ENCODE results near the gene SMIM29.

The SMIM29 gene

DNA sequence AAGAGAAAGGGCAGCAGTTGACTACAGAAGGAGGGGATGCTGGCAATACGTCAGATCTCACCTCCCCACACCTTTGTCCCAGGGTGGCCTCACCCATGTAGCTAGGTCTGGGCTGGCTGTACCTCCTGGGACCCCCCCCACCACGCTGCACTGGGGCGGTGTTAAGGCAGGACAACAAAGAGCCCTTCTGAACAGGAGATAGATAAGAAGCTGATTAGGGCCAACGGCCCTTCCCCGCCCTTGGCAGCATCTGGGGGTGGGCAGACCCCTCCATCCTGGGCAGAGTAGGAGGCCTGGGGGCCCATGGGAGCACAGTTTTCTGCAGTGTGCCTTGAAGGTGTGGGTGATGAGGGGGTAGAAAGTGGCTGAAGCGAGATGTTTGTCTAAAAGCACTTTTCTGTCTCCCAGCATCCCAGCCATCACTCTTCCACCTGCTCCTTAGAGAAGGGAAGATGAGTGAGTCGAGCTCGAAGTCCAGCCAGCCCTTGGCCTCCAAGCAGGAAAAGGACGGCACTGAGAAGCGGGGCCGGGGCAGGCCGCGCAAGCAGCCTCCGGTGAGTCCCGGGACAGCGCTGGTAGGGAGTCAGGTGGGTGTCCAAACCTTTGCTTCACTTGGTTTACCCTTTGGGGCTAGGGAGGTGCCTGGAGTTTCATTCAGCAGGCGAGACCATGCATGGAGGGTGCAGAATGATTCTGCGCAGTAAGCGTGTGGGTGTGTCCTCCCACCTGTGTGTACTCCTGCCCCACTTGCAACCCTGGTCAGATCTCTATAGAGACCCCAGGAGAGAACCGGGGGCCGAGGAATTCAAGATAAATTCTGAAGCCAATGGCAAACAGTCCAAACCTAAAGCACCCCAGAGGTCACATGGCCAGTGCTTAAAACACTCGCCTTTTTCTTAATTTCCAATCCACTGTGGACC is 8.2 kb downstream of the SMIM29 start:
- DNase-seq (ENCODE audit: low spot score), result no peak

DNA sequence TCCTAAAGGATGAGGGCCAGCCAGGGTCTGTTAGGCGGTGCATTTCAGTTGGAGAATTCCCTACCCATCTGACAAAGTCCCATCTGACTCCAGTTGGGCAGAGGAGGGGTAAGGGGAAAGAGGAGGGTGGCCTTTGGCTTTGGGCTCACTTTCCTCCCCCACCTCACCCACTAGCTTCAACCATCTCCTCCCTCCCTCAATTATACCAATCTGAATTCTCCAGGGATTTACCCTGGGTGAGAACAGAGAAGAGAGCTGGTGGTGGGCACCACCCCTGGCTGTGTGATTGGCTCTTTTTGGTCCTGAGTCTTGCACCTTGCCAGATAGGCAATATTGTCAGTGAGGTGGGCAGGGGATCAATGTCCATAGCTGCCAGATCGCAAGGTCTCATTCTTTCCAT is 8.9 kb downstream of the SMIM29 start:
- no peak for DNase-seq (ENCODE audit: low spot score)

DNA sequence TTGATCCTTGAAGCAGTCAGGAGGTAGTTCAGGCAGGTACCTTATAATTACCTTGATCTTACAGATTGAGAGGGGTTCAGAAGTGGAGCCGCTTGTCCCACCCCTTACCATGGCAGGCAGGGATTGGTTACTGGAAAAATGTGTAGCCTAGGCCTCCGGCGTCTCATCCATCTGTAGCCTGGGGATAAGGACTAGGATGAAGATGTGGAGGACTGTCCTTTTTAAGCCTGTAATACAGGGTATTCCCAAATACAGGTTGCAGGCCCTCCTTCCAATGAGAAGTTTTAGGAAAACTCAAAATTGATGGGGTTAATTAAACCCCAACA is 9.3 kb downstream of the SMIM29 start:
- no peak for DNase-seq (ENCODE audit: low spot score)

DNA sequence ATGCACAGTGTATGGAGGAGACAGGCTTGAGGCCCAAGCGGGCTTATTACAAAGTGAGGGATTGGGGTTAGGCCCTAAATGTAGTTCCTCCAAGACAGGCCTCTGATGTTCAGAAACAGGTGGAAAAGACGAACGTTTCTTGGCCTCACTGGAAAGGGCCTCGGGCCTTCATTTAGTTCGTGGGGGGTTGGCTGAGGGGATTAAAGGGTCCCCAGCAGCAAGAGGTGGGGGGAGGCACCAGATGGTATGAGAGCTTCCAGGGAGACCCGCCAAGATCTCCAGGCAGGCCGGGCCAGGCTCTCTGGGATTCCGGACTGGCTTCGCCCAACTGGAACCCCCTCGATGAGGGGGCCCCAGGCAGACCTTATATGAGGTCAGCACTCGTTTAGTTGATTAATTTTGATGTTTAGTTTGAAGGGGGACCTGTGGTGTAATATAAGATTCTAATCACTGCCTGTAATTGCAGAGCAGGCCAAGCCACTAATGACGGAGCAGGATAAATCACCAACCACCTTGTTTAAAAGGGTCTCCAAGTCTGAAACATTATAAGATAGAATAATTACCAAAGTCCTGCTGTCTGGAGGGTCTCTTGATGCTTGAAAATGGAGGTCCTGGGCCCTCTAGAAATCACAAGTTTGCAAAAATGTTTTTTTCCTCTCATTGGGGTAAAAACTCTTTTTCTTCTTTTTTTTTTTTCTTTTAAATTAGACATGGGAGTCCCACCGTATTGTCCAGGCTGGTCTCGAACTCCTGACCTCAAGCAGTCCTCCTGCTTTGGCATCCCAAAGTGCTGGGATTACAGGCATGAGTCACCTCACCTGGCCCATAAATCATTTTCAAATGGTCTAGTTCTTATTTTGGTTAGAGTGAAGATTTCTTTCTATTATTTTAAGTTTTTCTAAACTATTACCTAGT is 10.0 kb downstream of the SMIM29 start:
- DNase-seq (ENCODE audit: low spot score), result no peak

DNA sequence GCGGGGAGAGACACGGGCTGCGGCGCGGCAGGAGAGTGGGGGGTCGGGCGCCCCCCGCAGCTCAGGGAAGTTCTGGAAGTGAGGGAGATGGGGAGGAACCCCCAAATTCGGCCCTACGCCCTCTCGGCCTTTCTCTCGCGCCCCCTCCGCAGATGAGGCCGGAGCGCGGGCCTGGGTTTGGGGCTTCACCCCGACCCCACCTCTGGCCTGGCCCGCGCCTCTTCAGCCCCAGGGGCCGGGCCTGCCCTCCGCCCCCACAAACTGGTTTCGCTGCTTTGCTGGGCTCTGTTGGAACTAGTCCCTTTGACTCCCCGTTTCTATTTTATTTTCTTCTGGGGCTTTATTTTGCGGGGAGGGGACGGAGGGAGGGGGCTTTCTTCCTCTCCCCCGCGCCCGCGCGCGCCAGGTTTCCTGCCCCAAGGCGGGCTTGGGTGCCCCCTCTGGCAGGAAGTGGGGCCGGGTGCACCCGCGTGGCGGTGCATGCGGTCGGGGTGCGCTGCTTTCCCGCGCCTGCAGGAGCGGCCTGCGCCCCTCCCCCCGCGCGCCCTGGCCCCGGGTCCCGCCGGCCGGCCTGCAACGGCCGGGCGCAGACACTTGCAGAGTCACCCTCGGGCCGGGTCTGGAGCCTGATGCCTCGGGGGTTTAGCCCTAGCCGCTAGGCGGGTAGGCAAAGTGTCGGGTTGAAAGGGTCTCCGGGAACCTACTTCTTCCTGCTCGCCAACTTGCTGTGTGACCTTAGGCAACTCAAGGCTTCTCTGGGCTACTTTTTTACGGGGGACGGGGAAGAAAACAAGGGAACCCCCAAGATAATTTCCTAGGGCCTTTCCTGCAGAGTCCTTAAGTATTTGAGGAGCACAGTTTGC is 10.9 kb downstream of the SMIM29 start:
- peak; percentile 74 for DNase-seq (ENCODE audit: low spot score)

DNA sequence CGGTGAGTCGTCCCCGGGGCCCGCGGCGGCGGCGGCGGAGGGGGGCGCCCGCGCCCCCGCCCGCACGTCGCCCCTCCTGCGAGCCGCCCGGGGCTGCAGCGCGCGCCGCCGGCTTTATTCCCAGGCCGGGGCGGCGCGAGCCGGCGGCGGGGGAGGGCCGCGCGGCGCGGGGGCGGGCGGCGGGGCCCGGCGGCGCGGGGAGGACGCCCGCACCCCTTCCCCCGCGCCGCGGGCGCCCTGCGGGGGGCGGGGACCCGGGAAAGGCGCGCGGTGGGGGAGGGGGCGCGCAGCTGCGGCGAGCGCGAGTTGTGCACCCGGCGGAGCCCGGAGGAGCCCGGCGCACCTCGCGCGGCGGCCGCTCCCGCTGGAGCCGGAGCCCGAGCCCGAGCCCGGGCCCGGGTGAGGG is 11.5 kb downstream of the SMIM29 start:
- DNase-seq (ENCODE audit: low spot score), result no peak

DNA sequence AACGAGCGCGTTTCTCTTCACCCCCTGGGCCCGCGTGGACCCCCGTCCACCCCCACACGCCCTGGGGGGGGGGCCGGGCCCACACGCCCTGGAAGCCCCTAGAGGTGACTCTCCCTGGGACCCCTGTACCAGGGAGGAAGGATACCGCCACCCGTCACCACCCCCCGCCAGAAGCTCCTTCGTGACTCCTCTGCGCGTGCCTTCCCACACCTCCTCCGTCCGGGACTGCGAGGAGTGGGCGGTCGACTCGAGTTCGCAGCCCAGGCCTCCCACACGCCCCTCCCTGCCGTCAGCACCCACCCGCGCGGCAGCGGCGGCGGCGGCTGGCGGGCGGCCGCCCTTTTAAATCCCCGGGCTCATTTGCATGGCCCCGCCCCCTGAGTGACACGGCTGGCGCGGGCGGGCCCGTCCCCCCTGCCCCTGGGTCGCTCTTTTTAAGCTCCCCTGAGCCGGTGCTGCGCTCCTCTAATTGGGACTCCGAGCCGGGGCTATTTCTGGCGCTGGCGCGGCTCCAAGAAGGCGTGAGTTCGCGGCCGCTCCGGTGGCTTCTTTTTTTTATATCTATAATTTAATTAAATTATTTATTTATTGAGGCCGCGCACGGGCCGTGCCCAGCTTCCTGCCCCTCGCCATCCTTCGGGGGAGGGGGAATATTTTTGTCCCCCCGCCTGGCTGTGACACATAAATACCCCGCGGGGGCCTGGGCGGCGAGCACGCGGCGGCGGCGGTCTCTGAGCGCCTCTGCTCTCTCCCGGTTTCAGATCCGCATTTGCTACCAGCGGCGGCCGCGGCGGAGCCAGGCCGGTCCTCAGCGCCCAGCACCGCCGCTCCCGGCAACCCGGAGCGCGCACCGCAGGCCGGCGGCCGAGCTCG is 12.1 kb downstream of the SMIM29 start, which contains the start of gene HMGA1:
HMGA1 (plus strand) TSS at position 431 of the 873 bp plus-strand sequence. CDS start 3,908 bp downstream, outside the sequence.
- DNase-seq (ENCODE audit: low spot score), result peak; percentile 88

DNA sequence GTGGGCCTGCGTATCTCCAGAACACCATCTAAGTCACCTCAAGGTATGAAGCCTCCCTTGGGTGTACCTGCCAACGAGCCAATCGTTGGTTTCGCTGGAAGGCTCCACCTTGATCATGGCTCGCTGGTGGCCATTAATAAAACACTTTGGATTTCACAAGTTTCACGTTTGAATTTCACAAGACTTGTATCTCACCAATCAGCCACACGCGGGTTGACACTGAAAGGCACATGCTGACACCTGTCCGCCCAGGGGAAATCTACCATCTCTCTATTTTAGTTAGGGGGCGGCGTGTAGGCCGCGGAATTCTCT is 12.7 kb downstream of the SMIM29 start:
- DNase-seq (ENCODE audit: low spot score), result no peak

DNA sequence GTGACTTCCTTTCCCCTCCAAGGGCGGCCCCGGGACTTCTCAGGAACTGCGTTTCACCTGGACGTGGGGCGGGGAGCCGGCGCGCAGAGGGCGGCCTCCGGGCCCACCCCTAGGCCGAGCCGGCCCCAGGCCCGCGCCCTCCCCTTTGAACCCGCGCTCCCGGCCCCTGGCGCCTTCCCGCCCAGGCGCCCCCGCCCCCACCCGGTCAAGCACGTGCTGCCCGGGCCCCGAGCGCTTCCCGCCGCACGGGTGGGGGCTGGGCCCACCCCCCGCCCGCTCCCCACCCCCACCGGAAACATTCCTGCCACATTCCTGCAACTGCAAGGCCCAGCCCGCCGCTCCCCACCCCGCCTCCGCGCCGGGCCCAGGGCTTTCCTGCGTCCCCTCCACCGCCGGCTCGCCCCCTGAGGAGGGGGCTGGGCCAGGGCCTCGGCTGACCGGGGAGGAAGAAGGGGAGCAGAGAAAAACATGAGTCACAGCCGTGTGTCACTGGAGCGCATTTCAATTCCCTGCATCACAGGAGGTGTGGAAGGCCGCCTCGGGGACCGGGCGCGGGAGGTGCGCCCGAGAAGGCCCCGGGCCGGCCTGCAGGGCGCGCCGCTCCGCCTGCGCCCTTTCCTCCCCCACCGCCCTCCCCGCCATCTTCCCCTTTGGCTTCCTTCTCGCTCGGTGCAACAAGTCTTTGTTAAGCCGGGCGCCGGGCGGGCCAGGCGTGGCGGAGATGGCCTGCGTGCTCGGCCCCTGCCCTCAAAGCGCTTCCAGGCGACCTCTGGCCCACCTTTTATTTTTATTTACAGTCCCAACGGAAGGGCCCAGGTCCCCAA is 13.3 kb downstream of the SMIM29 start:
- no peak for DNase-seq (ENCODE audit: low spot score)

DNA sequence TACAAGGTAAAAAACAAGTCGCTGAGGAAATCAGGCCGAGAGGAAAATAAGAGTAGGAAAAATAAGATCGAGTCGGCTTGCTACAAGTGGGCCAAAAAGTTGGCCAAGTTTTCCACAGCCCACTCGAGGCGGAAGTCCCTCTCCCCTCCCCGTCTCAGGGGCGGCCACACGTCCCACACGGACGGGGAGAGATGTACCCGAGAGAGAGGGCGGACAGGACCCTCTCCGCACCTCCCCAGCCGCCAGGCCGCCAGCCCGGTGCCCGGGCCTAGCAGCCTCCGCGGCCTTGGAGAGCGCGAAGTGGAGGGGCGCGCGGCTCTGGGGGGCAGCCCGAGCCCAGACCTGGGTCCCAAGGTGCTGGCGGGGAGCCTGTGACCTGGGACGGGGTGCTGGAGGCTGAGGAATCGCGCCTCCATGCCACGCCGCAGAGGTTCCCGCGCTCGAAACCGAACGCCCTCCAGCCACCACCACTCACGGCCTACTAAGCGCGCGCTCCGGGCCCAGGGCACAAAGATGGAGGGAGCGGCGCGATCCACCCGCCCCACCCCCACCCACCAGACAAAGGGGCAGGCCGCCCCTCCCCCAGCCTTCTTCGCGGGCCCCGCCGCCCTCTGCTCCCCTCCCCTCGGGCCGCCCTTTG is 14.0 kb downstream of the SMIM29 start:
- DNase-seq (ENCODE audit: low spot score), result no peak

DNA sequence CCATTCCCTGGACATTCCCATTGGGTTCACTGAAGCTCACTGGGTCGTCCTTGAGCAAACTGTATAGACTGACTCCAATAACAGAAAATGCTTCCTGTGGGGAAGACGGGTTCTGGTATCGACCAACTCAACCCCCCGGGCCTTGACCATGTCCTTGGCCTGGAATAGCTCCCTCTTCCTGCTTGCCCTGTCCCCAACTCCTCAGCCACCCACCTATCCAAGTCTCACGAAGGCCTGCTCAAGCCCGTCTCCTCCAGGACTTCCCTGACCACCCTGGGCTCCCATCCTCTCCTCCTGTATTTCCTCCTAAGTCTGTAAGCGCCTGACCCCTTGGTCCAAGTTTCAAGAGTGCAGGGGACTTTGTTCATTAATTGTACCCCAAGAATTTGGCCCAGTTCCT is 14.9 kb downstream of the SMIM29 start:
- no peak for DNase-seq (ENCODE audit: low spot score)

DNA sequence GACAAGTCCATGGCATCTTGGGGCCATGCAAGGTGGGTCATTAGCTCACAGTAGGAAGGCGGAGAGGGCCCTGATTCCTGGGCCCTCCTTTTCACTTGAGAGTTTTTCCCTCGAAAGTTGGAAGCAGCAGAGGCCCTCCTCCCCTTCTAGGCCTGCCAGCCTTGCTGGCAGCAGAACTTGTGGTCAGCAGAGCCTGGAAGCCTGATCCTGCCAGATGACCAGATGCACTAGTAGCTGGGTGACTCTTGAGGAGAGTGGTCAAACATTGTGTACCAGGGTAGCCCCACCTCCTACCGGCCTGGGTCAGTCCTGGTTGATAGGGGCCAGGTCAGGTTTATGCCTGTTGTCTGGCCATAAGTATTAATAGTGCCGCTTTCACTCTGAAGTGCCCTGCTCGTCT is 15.9 kb downstream of the SMIM29 start:
- no peak for DNase-seq (ENCODE audit: low spot score)

DNA sequence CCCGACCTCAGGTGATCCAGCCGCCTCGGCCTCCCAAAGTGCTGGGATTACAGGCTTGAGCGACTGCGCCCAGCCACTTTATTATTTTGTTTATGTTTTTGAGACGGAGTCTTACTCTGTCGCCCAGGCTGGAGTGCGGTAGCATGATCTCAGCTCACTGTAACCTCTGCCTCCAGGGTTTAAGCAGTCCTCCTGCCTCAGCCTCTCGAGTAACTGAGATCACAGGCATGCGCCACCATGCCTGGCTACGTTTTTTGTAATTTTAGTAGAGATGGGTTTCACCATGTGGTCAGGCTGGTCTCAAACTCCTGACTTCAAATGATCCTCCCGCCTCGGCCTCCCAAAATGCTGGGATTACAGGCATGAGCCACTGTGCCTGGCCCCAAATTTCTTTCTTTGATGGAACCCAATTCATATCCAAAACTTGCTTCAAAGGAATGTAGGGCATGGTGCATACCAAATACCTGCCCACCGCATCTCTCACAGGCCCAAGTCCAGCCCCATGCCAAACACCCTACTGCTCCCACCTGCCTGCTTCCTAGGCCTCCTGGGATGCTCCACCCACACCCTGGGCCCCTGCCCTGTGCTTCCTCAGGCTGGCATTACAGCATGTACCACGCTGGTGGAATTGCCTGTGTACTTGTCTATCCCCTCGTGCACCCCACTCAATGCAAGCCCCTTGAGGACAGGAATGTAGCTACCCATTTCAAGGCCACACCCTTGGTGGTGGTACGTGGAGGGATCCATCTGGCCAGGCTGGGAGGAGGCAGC is 17.1 kb downstream of the SMIM29 start:
- no peak for DNase-seq (ENCODE audit: low spot score)

DNA sequence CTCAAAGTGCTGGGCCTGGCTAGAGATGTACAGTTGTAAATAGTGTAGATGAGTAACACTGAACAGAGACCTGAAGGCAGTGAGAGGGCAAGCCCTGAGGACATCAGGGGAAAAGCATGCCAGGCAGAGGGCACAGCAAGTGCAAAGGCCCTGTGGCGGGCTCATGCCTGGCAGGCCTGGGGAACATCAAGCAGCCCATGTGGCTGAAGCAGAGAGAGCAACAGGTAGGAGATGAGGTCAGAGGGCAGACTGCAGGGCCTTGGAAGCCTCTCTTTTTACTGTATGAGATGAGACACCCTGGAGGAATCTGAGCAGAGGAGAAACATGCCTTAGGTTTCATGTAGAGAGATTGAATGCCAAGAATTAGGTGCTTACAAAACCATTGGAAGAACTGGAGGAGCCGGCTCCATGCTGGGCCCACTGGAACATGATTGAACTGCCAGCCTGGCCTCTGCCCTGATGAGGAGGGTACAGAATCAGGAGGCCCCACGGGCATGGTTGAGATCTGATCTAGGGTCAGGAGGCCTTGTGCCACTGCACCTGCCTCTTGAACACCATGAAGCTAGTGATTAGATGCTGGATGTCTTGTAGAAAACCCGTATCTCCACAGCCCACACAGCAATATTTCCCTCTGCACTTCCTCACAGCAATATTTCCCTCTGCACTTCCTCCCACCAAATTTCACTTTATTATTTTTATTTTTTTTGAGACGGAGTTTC is 18.0 kb downstream of the SMIM29 start:
- DNase-seq (ENCODE audit: low spot score), result no peak

DNA sequence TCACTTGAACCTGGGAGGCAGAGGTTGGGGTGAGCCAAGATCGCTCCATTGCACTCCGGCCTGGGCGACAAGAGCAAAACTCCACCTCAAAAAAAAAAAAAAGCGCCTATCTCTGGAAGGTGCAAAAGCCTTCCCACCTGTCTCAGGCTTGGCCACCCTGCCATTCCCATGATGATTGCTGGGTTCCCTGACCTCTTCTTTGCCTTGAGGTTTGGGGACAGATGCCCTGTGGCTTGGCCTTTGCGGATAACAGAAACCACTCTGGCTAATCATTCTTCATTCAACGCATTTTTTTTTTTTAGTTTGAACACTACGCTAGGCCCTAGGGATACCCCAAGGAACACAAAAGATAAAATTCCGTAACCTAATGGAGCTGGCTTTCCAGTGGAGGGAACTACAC is 18.9 kb downstream of the SMIM29 start:
- no peak for DNase-seq (ENCODE audit: low spot score)

DNA sequence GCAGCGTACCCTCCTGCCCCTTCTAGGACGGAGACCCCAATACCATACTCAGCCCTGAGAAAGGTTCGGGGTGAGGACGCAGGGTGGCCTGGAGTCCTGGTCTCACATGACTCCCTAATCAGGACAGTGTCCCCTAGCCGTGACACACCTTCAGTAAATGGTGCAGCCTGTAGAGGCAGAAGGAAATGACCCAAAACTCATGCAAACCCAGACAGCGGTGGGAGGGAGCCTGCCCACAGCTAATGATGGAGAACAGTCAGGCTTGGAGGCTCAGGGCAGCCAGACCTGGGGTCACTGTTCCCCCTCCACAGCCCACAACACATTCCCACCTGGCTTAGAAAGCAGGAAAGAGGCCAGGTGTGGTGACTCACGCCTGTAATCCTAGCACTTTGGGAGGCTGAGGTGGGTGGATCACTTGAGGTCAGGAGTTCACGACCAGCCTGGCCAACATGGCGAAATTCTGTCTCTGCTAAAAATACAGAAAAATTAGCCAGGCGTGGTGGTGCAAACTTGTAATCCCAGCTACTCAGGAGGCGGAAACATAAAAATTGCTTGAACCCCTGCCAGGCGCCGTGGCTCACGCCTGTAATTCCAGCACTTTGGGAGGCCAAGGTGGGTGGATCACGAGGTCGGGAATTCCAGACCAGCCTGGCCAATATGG is 20.9 kb downstream of the SMIM29 start:
- DNase-seq (ENCODE audit: low spot score), result no peak
